Central memory CD8-positive, alpha-beta T cell (primary cell): ENCODE results near the gene TCP11L1.
"Not testable (repeated sequence)": the region's sequence is repeated elsewhere in the genome, so short reads cannot be mapped to it uniquely, and the experiment has no call there.

ENCODE experiments used
- ATAC-seq: fragments of 150-1000 bp; cut with Tn5 transposase; replicated peaks from 2 replicates; pipeline ENCODE4 v1.10.0; 2022; ENCODE audit warnings: mild to moderate bottlenecking, moderate FRiP score, moderate number of reproducible peaks; ENCODE audit not compliant: poor library complexity, severe bottlenecking; ENCODE audit errors: extremely low read depth
- DNase-seq, 2 donors: peaks; one replicate each; pipeline ENCODE4 v3.0.0; 2021; ENCODE audit warnings: low spot score in 2 of 2
- H3K27ac Mint-ChIP-seq: one replicate; pipeline ENCODE4 v1.8.0; 2022; ENCODE audit warnings: low read depth, mild to moderate bottlenecking, moderate library complexity, mixed read lengths
- H3K27me3 Mint-ChIP-seq: one replicate; pipeline ENCODE4 v1.8.0; 2022; ENCODE audit warnings: mixed read lengths
- H3K36me3 Mint-ChIP-seq: one replicate; pipeline ENCODE4 v1.8.0; 2022; ENCODE audit warnings: mild to moderate bottlenecking, moderate library complexity, mixed read lengths; ENCODE audit not compliant: insufficient read depth
- H3K4me1 Mint-ChIP-seq: one replicate; pipeline ENCODE4 v1.8.0; 2022; ENCODE audit warnings: mixed read lengths
- H3K4me3 Mint-ChIP-seq: one replicate; pipeline ENCODE4 v1.8.0; 2022; ENCODE audit warnings: mild to moderate bottlenecking, moderate library complexity, mixed read lengths
- H3K9me3 Mint-ChIP-seq: one replicate; pipeline ENCODE4 v1.8.0; 2022; ENCODE audit warnings: mixed read lengths

TCP11L1 gene

GRCh38 chr11:33016654-33017053, 22.7 kb upstream of the TCP11L1 start:
- peak overlapping the region; percentile 84 for H3K4me3 Mint-ChIP-seq
- ATAC-seq (no peak), DNase-seq (no peak)
- peaks cover 10% of the 10 kb centered on the region for H3K4me1 Mint-ChIP-seq
- H3K9me3 Mint-ChIP-seq, result no peaks in the 10 kb centered on the region
- H3K27ac Mint-ChIP-seq, result no peak overlapping the region
- peaks cover 4% of the 10 kb centered on the region for H3K36me3 Mint-ChIP-seq
- H3K27me3 Mint-ChIP-seq, result peaks cover 39% of the 10 kb centered on the region

- Mint-ChIP-seq H3K4me3 (no peak overlapping the region), H3K27me3 (peaks cover 39% of the 10 kb centered on the region), H3K9me3 (no peaks in the 10 kb centered on the region), H3K4me1 (peaks cover 5% of the 10 kb centered on the region), H3K27ac (no peak overlapping the region), H3K36me3 (peaks cover 4% of the 10 kb centered on the region)
- DNase-seq (no peak), ATAC-seq (no peak)
These were observed 21.9 kb upstream of the TCP11L1 start for GRCh38 chr11:33017478-33017877.

GRCh38 chr11:33017965-33018364, 21.4 kb upstream of the TCP11L1 start:
- no peak overlapping the region for H3K4me3 Mint-ChIP-seq

GRCh38 chr11:33018840-33019239, 20.5 kb upstream of the TCP11L1 start:
- H3K36me3 Mint-ChIP-seq, result peaks cover 4% of the 10 kb centered on the region
- peaks cover 5% of the 10 kb centered on the region for H3K4me1 Mint-ChIP-seq
- H3K4me3 Mint-ChIP-seq, result no peak overlapping the region
- no peak for DNase-seq
- peaks cover 39% of the 10 kb centered on the region for H3K27me3 Mint-ChIP-seq
- no peaks in the 10 kb centered on the region for H3K9me3 Mint-ChIP-seq
- no peak for ATAC-seq
- no peak overlapping the region for H3K27ac Mint-ChIP-seq

More at GRCh38 chr11:33017965-33018364, 21.4 kb upstream of the TCP11L1 start:
- peaks cover 4% of the 10 kb centered on the region for H3K36me3 Mint-ChIP-seq
- H3K9me3 Mint-ChIP-seq, result no peaks in the 10 kb centered on the region
- no peak for ATAC-seq
- peaks cover 5% of the 10 kb centered on the region for H3K4me1 Mint-ChIP-seq
- no peak for DNase-seq
- H3K27ac Mint-ChIP-seq, result no peak overlapping the region
- peaks cover 39% of the 10 kb centered on the region for H3K27me3 Mint-ChIP-seq

GRCh38 chr11:33021501-33021900, 17.9 kb upstream of the TCP11L1 start:
- H3K4me3 Mint-ChIP-seq, result no peak overlapping the region
- ATAC-seq (no peak), DNase-seq (no peak)
- no peaks in the 10 kb centered on the region for H3K9me3 Mint-ChIP-seq
- peaks cover 1% of the 10 kb centered on the region for H3K4me1 Mint-ChIP-seq
- peaks cover 47% of the 10 kb centered on the region for H3K27me3 Mint-ChIP-seq
- H3K36me3 Mint-ChIP-seq, result peaks cover 2% of the 10 kb centered on the region
- H3K27ac Mint-ChIP-seq, result no peak overlapping the region

- Mint-ChIP-seq H3K4me3 (no peak overlapping the region), H3K27me3 (peaks cover 43% of the 10 kb centered on the region), H3K36me3 (peaks cover 2% of the 10 kb centered on the region), H3K4me1 (no peaks in the 10 kb centered on the region), H3K27ac (no peak overlapping the region), H3K9me3 (no peaks in the 10 kb centered on the region)
- DNase-seq (no peak), ATAC-seq (no peak)
These were observed 17.4 kb upstream of the TCP11L1 start for GRCh38 chr11:33021937-33022336.

GRCh38 chr11:33025339-33025722, 14.0 kb upstream of the TCP11L1 start:
- peaks cover 13% of the 10 kb centered on the region for H3K27me3 Mint-ChIP-seq
- H3K4me3 Mint-ChIP-seq, result no peak overlapping the region
- peaks cover 2% of the 10 kb centered on the region for H3K36me3 Mint-ChIP-seq
- H3K9me3 Mint-ChIP-seq, result no peaks in the 10 kb centered on the region
- H3K4me1 Mint-ChIP-seq, result no peaks in the 10 kb centered on the region
- H3K27ac Mint-ChIP-seq, result no peak overlapping the region
- no peak for ATAC-seq
- DNase-seq, result no peak

GRCh38 chr11:33027233-33027632, 12.1 kb upstream of the TCP11L1 start:
- H3K4me1 Mint-ChIP-seq, result no peaks in the 10 kb centered on the region
- H3K27ac Mint-ChIP-seq, result no peak overlapping the region
- DNase-seq (no peak), ATAC-seq (no peak)
- H3K27me3 Mint-ChIP-seq, result peaks cover 21% of the 10 kb centered on the region
- no peak overlapping the region for H3K4me3 Mint-ChIP-seq
- H3K36me3 Mint-ChIP-seq, result peaks cover 4% of the 10 kb centered on the region
- no peaks in the 10 kb centered on the region for H3K9me3 Mint-ChIP-seq

GRCh38 chr11:33027846-33028536, 11.4 kb upstream of the TCP11L1 start:
- H3K27ac Mint-ChIP-seq, result no peak overlapping the region
- no peak for ATAC-seq

GRCh38 chr11:33028537-33028914, 10.8 kb upstream of the TCP11L1 start:
- DNase-seq (no peak), ATAC-seq (no peak)
- H3K36me3 Mint-ChIP-seq, result peaks cover 6% of the 10 kb centered on the region
- H3K9me3 Mint-ChIP-seq, result no peaks in the 10 kb centered on the region
- H3K4me1 Mint-ChIP-seq, result no peaks in the 10 kb centered on the region
- H3K27ac Mint-ChIP-seq, result no peak overlapping the region
- H3K27me3 Mint-ChIP-seq, result peaks cover 23% of the 10 kb centered on the region
- H3K4me3 Mint-ChIP-seq, result no peak overlapping the region

More at GRCh38 chr11:33027846-33028536, 11.4 kb upstream of the TCP11L1 start:
- Mint-ChIP-seq H3K36me3 (peaks cover 6% of the 10 kb centered on the region), H3K27me3 (peaks cover 21% of the 10 kb centered on the region), H3K4me1 (no peaks in the 10 kb centered on the region), H3K9me3 (no peaks in the 10 kb centered on the region), H3K4me3 (no peak overlapping the region)
- no peak for DNase-seq

GRCh38 chr11:33029218-33029617, 10.2 kb upstream of the TCP11L1 start:
- not testable (repeated sequence) for DNase-seq, H3K4me1 Mint-ChIP-seq, ATAC-seq, H3K36me3 Mint-ChIP-seq, H3K27ac Mint-ChIP-seq, H3K4me3 Mint-ChIP-seq, H3K9me3 Mint-ChIP-seq
- H3K27me3 Mint-ChIP-seq, result peaks cover 30% of the 10 kb centered on the region

GRCh38 chr11:33033493-33033892, 5.9 kb upstream of the TCP11L1 start:
- Mint-ChIP-seq H3K4me1 (no peaks in the 10 kb centered on the region), H3K27ac (no peak overlapping the region), H3K27me3 (peaks cover 33% of the 10 kb centered on the region), H3K36me3 (peaks cover 4% of the 10 kb centered on the region), H3K9me3 (no peaks in the 10 kb centered on the region), H3K4me3 (no peak overlapping the region)
- ATAC-seq (no peak), DNase-seq (no peak)

- Mint-ChIP-seq H3K9me3 (no peaks in the 10 kb centered on the region), H3K36me3 (peaks cover 12% of the 10 kb centered on the region), H3K27ac (no peak overlapping the region), H3K4me3 (no peak overlapping the region), H3K27me3 (peaks cover 33% of the 10 kb centered on the region), H3K4me1 (no peaks in the 10 kb centered on the region)
- DNase-seq (no peak), ATAC-seq (no peak)
These were observed 4.4 kb upstream of the TCP11L1 start for GRCh38 chr11:33035011-33035410.
